OCI-LY1 (cell line): Measurements from ENCODE around the gene WNK2.

Source experiments
- H2AFZ ChIP-seq: fragments of 200-600 bp; sonication (generic), shearing (Covaris generic); 2 replicates; pipeline ENCODE4 v1.6.0; 2014; ENCODE audit warnings: antibody characterized with exemption, mild to moderate bottlenecking, low read length
- H3F3A ChIP-seq: fragments of 200-600 bp; sonication (generic), shearing (Covaris generic); 2 replicates; pipeline ENCODE4 v1.6.0; 2014; ENCODE audit warnings: mild to moderate bottlenecking, antibody characterized with exemption, low read length, moderate library complexity; ENCODE audit not compliant: insufficient read depth
- H3K27ac ChIP-seq: fragments of 200-600 bp; sonication (generic); 2 replicates; pipeline ENCODE4 v1.5.1; 2014; ENCODE audit warnings: low read length, mixed run types, mild to moderate bottlenecking, low read depth; ENCODE audit not compliant: poor library complexity, severe bottlenecking
- H3K27me3 ChIP-seq: fragments of 200-600 bp; sonication (generic); 2 replicates; pipeline ENCODE4 v1.6.0; 2014; ENCODE audit warnings: antibody characterized with exemption, mild to moderate bottlenecking, low read length, moderate library complexity; ENCODE audit not compliant: insufficient read depth
- H3K36me3 ChIP-seq: fragments of 200-600 bp; sonication (generic); 2 replicates; pipeline ENCODE4 v1.6.1; 2014; ENCODE audit warnings: mild to moderate bottlenecking, antibody characterized with exemption, low read length, moderate library complexity, mixed read lengths; ENCODE audit not compliant: insufficient read depth
- H3K4me1 ChIP-seq: fragments of 200-600 bp; sonication (generic); 2 replicates; pipeline ENCODE4 v1.5.1; 2014; ENCODE audit warnings: mild to moderate bottlenecking, low read length, moderate library complexity; ENCODE audit not compliant: insufficient read depth, severe bottlenecking
- H3K4me2 ChIP-seq: fragments of 200-600 bp; sonication (generic), shearing (Covaris generic); 2 replicates; pipeline ENCODE4 v1.6.1; 2014; ENCODE audit warnings: low read length
- H3K4me3 ChIP-seq: fragments of 200-600 bp; sonication (generic); 2 replicates; pipeline ENCODE4 v1.5.1; 2014; ENCODE audit warnings: low read length, low read depth, mild to moderate bottlenecking, mixed read lengths; ENCODE audit not compliant: poor library complexity, severe bottlenecking
- H3K79me2 ChIP-seq: fragments of 200-600 bp; shearing (Covaris generic); 2 replicates; pipeline ENCODE4 v1.6.1; 2016; ENCODE audit warnings: mixed run types, low read length, mixed read lengths; ENCODE audit not compliant: insufficient read depth
- H3K9ac ChIP-seq: fragments of 200-600 bp; sonication (generic), shearing (Covaris generic); 2 replicates; pipeline ENCODE4 v1.6.1; 2014; ENCODE audit warnings: mild to moderate bottlenecking, low read length, mixed read lengths
- H3K9me2 ChIP-seq: fragments of 200-600 bp; sonication (generic), shearing (Covaris generic); 2 replicates; pipeline ENCODE4 v1.6.1; 2014; ENCODE audit warnings: low read depth, mild to moderate bottlenecking, low read length, mixed read lengths
- H3K9me3 ChIP-seq: fragments of 200-600 bp; shearing (Covaris generic); 2 replicates; pipeline ENCODE4 v1.6.1; 2014; ENCODE audit warnings: low read length, mixed read lengths
- H4K20me1 ChIP-seq: fragments of 200-600 bp; sonication (generic), shearing (Covaris generic); 2 replicates; pipeline ENCODE4 v1.6.0; 2016; ENCODE audit warnings: mild to moderate bottlenecking, low read length; ENCODE audit not compliant: insufficient read depth
- CTCF ChIP-seq: fragments of 200-600 bp; sonication (generic), shearing (Covaris generic); IDR thresholded peaks from 2 replicates; pipeline ENCODE4 v1.5.1; 2017; ENCODE audit warnings: mild to moderate bottlenecking, antibody characterized with exemption, low read length, moderate library complexity, mixed read lengths
- EZH2 ChIP-seq: fragments of 200-600 bp; sonication (generic), shearing (Covaris generic); IDR thresholded peaks from 2 replicates; pipeline ENCODE4 v1.8.0; 2017; ENCODE audit warnings: borderline replicate concordance, mixed run types, mild to moderate bottlenecking, antibody characterized with exemption, low read length, moderate library complexity, mixed read lengths

Gene WNK2

GRCh38 chr9:93183663-93184431 lies at the start of gene WNK2:
WNK2 (plus strand) TSS chr9:93184139; CDS start chr9:93184930, 791 bp downstream.
- no peaks in the 10 kb centered on the region for H4K20me1 ChIP-seq
- no peak within 1 kb of the TSS for H3K9ac ChIP-seq
- no peak within 1 kb of the TSS for H3K27ac ChIP-seq
- H3K27me3 ChIP-seq: no peaks in the 10 kb centered on the region
- no peaks in the 10 kb centered on the region for H3F3A ChIP-seq
- no peaks in the 10 kb centered on the region for H3K9me3 ChIP-seq
- no peak within 1 kb of the TSS for H3K4me3 ChIP-seq
- TF ChIP-seq CTCF (no peak), EZH2 (no peak)
- H3K79me2 ChIP-seq: no peaks in the 10 kb centered on the region
- H3K36me3 ChIP-seq: no peaks in the 10 kb centered on the region
- H2AFZ ChIP-seq: no peak within 1 kb of the TSS
- H3K9me2 ChIP-seq: no peaks in the 10 kb centered on the region
- no peak within 1 kb of the TSS for H3K4me2 ChIP-seq
- H3K4me1 ChIP-seq: no peaks in the 10 kb centered on the region

GRCh38 chr9:93134740-93135444 lies 49.0 kb upstream of the WNK2 start:
- H4K20me1 ChIP-seq: no peaks in the 10 kb centered on the region
- no peaks in the 10 kb centered on the region for H3F3A ChIP-seq
- H3K27ac ChIP-seq: peak overlapping the region; percentile 30
- H3K27me3 ChIP-seq: no peaks in the 10 kb centered on the region
- TF ChIP-seq CTCF (no peak), EZH2 (no peak)
- no peaks in the 10 kb centered on the region for H3K9me2 ChIP-seq
- H3K4me3 ChIP-seq: peak overlapping the region; percentile 91
- no peak overlapping the region for H2AFZ ChIP-seq
- H3K4me2 ChIP-seq: peak overlapping the region; percentile 97
- H3K4me1 ChIP-seq: peaks cover 73% of the 10 kb centered on the region
- peak overlapping the region; percentile 70 for H3K9ac ChIP-seq
- no peaks in the 10 kb centered on the region for H3K9me3 ChIP-seq
- no peaks in the 10 kb centered on the region for H3K36me3 ChIP-seq
- no peaks in the 10 kb centered on the region for H3K79me2 ChIP-seq

DNA sequence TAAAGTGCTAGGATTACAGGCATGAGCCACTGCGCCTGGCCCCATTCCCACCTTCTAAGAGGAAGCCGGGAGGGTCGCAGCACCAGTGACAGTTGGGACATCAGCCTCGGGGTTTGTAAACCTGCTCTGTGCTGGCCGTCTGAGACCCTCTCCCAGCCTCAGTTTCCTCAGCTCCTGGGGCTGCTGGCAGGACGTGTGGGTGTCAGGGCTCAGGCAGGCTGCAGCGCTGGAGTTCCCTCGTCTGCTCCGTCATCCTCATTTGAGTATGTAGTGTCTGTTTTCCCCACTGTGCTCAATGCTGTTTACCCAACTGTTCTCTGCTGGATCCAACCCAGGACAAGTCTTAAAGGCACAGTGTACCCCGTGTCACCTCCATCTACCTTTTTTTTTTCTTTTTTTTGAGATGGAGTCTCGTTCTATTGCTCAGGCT lies 47.9 kb upstream of the WNK2 start:
- no peaks in the 10 kb centered on the region for H3K79me2 ChIP-seq
- H3K4me1 ChIP-seq: peaks cover 81% of the 10 kb centered on the region
- no peak overlapping the region for H3K4me2 ChIP-seq
- no peak for TF ChIP-seq EZH2
- TF ChIP-seq CTCF: no peak
- H3K9me2 ChIP-seq: no peaks in the 10 kb centered on the region
- H3K4me3 ChIP-seq: no peak overlapping the region
- no peaks in the 10 kb centered on the region for H3K36me3 ChIP-seq
- no peak overlapping the region for H3K9ac ChIP-seq
- no peak overlapping the region for H2AFZ ChIP-seq
- no peaks in the 10 kb centered on the region for H3K27me3 ChIP-seq
- H3K27ac ChIP-seq: peak overlapping the region; percentile 2
- H3F3A ChIP-seq: no peaks in the 10 kb centered on the region
- no peaks in the 10 kb centered on the region for H4K20me1 ChIP-seq
- H3K9me3 ChIP-seq: no peaks in the 10 kb centered on the region
